Measurements from ENCODE around the gene TMEM131L.

TMEM131L gene

DNA sequence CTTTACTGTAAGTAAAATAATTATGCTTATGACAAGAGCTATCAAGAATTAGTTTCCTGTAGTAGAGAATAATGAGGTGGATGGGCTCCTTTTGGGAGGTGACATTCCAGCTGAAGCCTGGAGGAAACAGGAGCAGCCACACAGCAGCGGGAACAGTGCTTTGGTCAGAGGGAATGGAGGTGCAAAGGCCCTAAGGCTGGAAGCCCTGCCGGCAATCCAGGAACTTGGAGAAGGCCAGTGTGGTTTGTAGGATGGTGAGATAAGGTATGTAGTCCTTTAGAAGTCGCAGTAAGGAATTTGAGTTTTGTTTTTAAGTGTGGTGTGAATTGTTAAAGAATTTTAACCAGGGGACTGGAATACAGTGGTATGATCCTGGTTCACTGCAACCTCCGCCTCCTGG, 8.1 kb downstream of the TMEM131L start:
- no peak overlapping the region for H3K4me2 ChIP-seq (ENCODE audit: low read length)
- no peak overlapping the region for H3K4me3 ChIP-seq (ENCODE audit: low read length)
- no peak overlapping the region for H3K9ac ChIP-seq (ENCODE audit: low read length)
- H4K20me1 ChIP-seq (ENCODE audit: insufficient read depth, low read length) = peaks cover 100% of the 10 kb centered on the region
- peaks cover 65% of the 10 kb centered on the region for H3K4me1 ChIP-seq (ENCODE audit: low read length)
- no peak overlapping the region for H3K27ac ChIP-seq (ENCODE audit: low read length)
- no peaks in the 10 kb centered on the region for H3K9me3 ChIP-seq (ENCODE audit: insufficient read depth, low read length)
- H3K36me3 ChIP-seq (replicated peaks; ENCODE audit: low read depth, low read length) = peaks cover 80% of the 10 kb centered on the region
- H3K27me3 ChIP-seq (ENCODE audit: low read depth, low read length) = no peaks in the 10 kb centered on the region
- H2AFZ ChIP-seq (ENCODE audit: low read depth, low read length) = no peak overlapping the region
- TF ChIP-seq, protein P1, sequence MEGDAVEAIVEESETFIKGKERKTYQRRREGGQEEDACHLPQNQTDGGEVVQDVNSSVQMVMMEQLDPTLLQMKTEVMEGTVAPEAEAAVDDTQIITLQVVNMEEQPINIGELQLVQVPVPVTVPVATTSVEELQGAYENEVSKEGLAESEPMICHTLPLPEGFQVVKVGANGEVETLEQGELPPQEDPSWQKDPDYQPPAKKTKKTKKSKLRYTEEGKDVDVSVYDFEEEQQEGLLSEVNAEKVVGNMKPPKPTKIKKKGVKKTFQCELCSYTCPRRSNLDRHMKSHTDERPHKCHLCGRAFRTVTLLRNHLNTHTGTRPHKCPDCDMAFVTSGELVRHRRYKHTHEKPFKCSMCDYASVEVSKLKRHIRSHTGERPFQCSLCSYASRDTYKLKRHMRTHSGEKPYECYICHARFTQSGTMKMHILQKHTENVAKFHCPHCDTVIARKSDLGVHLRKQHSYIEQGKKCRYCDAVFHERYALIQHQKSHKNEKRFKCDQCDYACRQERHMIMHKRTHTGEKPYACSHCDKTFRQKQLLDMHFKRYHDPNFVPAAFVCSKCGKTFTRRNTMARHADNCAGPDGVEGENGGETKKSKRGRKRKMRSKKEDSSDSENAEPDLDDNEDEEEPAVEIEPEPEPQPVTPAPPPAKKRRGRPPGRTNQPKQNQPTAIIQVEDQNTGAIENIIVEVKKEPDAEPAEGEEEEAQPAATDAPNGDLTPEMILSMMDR (IDR thresholded peaks at IDR 0.05; ENCODE audit: low read depth, low read length) = no peak
- no peak for TF ChIP-seq EZH2phosphoT487 (IDR thresholded peaks at IDR 0.05; ENCODE audit: low read depth)
- H3K79me2 ChIP-seq (ENCODE audit: low read length) = peaks cover 100% of the 10 kb centered on the region

DNA sequence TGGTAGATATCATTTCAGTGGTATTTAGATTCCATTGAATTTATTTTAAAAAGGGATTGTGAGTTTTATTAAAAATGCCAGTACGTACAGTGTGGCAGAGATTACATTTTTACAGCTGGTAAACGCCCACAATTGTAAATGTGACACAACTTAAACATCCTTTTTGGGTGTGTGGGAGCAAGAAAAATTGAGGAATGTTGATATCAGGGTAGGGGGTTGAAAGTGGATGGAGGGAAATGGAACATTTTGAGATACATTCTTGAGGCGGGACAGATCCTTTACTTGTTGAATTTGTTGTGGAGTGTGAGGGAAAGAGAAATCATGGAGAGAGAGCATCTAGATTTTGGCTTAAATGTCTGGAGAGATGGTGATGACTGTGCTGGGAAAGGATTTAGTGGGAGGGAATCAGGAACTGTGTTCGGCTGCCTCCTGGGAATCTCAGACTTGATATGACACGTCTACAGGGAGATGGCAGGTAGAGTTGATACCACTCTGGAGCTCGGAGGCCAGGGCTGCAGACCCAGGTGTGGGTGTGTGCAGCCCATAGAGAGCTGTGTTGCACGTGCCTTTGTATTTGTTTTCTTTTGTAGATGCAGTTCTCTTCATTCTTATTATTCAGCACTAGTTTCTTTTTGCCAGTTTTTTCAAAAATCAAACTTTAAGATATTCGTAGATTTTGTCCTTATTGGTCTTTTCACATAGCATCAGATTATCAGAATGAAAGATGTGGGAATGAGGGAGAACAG, 10.8 kb downstream of the TMEM131L start:
- Histone ChIP-seq H3K79me2 (ENCODE audit: low read length) (peaks cover 100% of the 10 kb centered on the region), H4K20me1 (ENCODE audit: insufficient read depth, low read length) (peaks cover 99% of the 10 kb centered on the region), H3K9ac (ENCODE audit: low read length) (no peak overlapping the region), H3K4me2 (ENCODE audit: low read length) (no peak overlapping the region), H2AFZ (ENCODE audit: low read depth, low read length) (no peak overlapping the region), H3K9me3 (ENCODE audit: insufficient read depth, low read length) (no peaks in the 10 kb centered on the region), H3K4me1 (ENCODE audit: low read length) (peaks cover 59% of the 10 kb centered on the region), H3K4me3 (ENCODE audit: low read length) (no peak overlapping the region), H3K27me3 (ENCODE audit: low read depth, low read length) (no peaks in the 10 kb centered on the region), H3K27ac (ENCODE audit: low read length) (no peak overlapping the region), H3K36me3 (replicated peaks; ENCODE audit: low read depth, low read length) (peaks cover 71% of the 10 kb centered on the region)
- TF ChIP-seq, protein P1 (IDR thresholded peaks at IDR 0.05; ENCODE audit: low read depth, low read length) = no peak
- no peak for TF ChIP-seq EZH2phosphoT487 (IDR thresholded peaks at IDR 0.05; ENCODE audit: low read depth)

GRCh38 chr4:153479101-153479500, 12.9 kb downstream of the TMEM131L start:
- Histone ChIP-seq H3K9me3 (ENCODE audit: insufficient read depth, low read length) (no peaks in the 10 kb centered on the region), H4K20me1 (ENCODE audit: insufficient read depth, low read length) (peaks cover 99% of the 10 kb centered on the region), H2AFZ (ENCODE audit: low read depth, low read length) (no peak overlapping the region), H3K36me3 (replicated peaks; ENCODE audit: low read depth, low read length) (peaks cover 71% of the 10 kb centered on the region), H3K4me2 (ENCODE audit: low read length) (no peak overlapping the region), H3K4me3 (ENCODE audit: low read length) (no peak overlapping the region), H3K27me3 (ENCODE audit: low read depth, low read length) (no peaks in the 10 kb centered on the region), H3K79me2 (ENCODE audit: low read length) (peaks cover 100% of the 10 kb centered on the region), H3K27ac (ENCODE audit: low read length) (no peak overlapping the region), H3K9ac (ENCODE audit: low read length) (no peak overlapping the region), H3K4me1 (ENCODE audit: low read length) (peaks cover 56% of the 10 kb centered on the region)
- TF ChIP-seq, protein P1 (IDR thresholded peaks at IDR 0.05; ENCODE audit: low read depth, low read length) = no peak
- no peak for TF ChIP-seq EZH2phosphoT487 (IDR thresholded peaks at IDR 0.05; ENCODE audit: low read depth)

- no peak overlapping the region for H3K9ac ChIP-seq (ENCODE audit: low read length)
- H2AFZ ChIP-seq (ENCODE audit: low read depth, low read length) = no peak overlapping the region
- peaks cover 99% of the 10 kb centered on the region for H3K79me2 ChIP-seq (ENCODE audit: low read length)
- H3K36me3 ChIP-seq (replicated peaks; ENCODE audit: low read depth, low read length) = peaks cover 60% of the 10 kb centered on the region
- no peak overlapping the region for H3K4me3 ChIP-seq (ENCODE audit: low read length)
- H3K9me3 ChIP-seq (ENCODE audit: insufficient read depth, low read length) = no peaks in the 10 kb centered on the region
- H3K27ac ChIP-seq (ENCODE audit: low read length) = no peak overlapping the region
- H4K20me1 ChIP-seq (ENCODE audit: insufficient read depth, low read length) = peaks cover 94% of the 10 kb centered on the region
- H3K4me1 ChIP-seq (ENCODE audit: low read length) = peaks cover 56% of the 10 kb centered on the region
- TF ChIP-seq, protein P1 (IDR thresholded peaks at IDR 0.05; ENCODE audit: low read depth, low read length) = no peak
- TF ChIP-seq EZH2phosphoT487 (IDR thresholded peaks at IDR 0.05; ENCODE audit: low read depth) = no peak
- no peaks in the 10 kb centered on the region for H3K27me3 ChIP-seq (ENCODE audit: low read depth, low read length)
- peak overlapping the region; percentile 11 for H3K4me2 ChIP-seq (ENCODE audit: low read length)
Measured at GRCh38 chr4:153480704-153481103, 14.5 kb downstream of the TMEM131L start.
